ENCODE results near the gene RPTOR. TPM values are rescaled to one million over a fixed set of nuclear protein-coding genes. Genes with fewer than 3 reads are reported as not detected.

Gene RPTOR
- total and polyA plus RNA-seq, 10 of the 15 experiments (the other 5 are each of a cell fraction or from before 2014, with no cell fraction given): 0.18 to 32.1 (median 7.8) TPM

GRCh38 chr17:80519091-80519781 is 25.4 kb upstream of the RPTOR start:
- ChIA-PET POLR2A (no interaction called here), RAD21 (ENCODE audit: unreplicated experiment) (no interaction called here), CTCF (no interaction called here), SMC1A (ENCODE audit: uncharacterized antibody, unreplicated experiment) (no interaction called here)
- Histone ChIP-seq H3K9ac (ENCODE audit: control insufficient read depth, insufficient read depth, low read length) (no peak overlapping the region), H3K4me2 (ENCODE audit: control insufficient read depth, insufficient read depth) (no peak overlapping the region), H3K27ac (ENCODE audit: control insufficient read depth, insufficient read depth) (no peak overlapping the region), H3K27me3 (replicated peaks in 1 of 2; ENCODE audit: control insufficient read depth in 2 of 2, insufficient read depth in 2 of 2, low read length in 1 of 2) (peaks cover 0 to 6% of the 10 kb centered on the region in 2 experiments; a peak in 2 of 4 replicates), H4K20me1 (ENCODE audit: control insufficient read depth, insufficient read depth) (no peaks in the 10 kb centered on the region), H3K4me3 (no peak overlapping the region), H3K4me1 (ENCODE audit: control insufficient read depth, insufficient read depth, low read length) (no peaks in the 10 kb centered on the region), H3K36me3 (ENCODE audit: control insufficient read depth in 2 of 2, insufficient read depth in 2 of 2, low read length in 1 of 2) (no peaks in the 10 kb centered on the region), H2AFZ (ENCODE audit: control insufficient read depth, low read depth, low read length) (no peak overlapping the region), H3K79me2 (ENCODE audit: control insufficient read depth, insufficient read depth, low read length) (no peaks in the 10 kb centered on the region), H3K9me3 (replicated peaks; ENCODE audit: control insufficient read depth, insufficient read depth, low read length) (no peaks in the 10 kb centered on the region)
- TF ChIP-seq MTA3 (IDR thresholded peaks at IDR 0.05; ENCODE audit: borderline replicate concordance, low read length) (no peak), ZNF274 (IDR thresholded peaks at IDR 0.05; ENCODE audit: insufficient read depth, insufficient read length) (no peak), CBX3 (IDR thresholded peaks at IDR 0.05; ENCODE audit: borderline replicate concordance, low read depth) (no peak), ZNF207 (IDR thresholded peaks at IDR 0.05; ENCODE audit: borderline replicate concordance) (no peak), MEF2B (IDR thresholded peaks at IDR 0.05; ENCODE audit: partially characterized antibody, poor library complexity, severe bottlenecking) (no peak), FOXM1 (IDR thresholded peaks at IDR 0.05; ENCODE audit: low read depth, low read length) (no peak), ZBED1 (IDR thresholded peaks at IDR 0.05; ENCODE audit: borderline replicate concordance) (no peak)
- 38% methylated on average over 7 of the region's 7 CpGs for WGBS (ENCODE audit: insufficient coverage, insufficient replicate concordance, low lambda C conversion rate, missing lambda C conversion rate)
- in situ Hi-C loops (cut with MboI): no loop called here
- BruUV-seq (replicated peaks): no TSS peak
- DNase-seq (ENCODE audit: low read depth, low spot score) (no peak), ATAC-seq (no peak), FAIRE-seq (no peak)
- intact Hi-C loops (cut with micrococcal nuclease; ENCODE audit: unreplicated experiment): no loop called here

DNA sequence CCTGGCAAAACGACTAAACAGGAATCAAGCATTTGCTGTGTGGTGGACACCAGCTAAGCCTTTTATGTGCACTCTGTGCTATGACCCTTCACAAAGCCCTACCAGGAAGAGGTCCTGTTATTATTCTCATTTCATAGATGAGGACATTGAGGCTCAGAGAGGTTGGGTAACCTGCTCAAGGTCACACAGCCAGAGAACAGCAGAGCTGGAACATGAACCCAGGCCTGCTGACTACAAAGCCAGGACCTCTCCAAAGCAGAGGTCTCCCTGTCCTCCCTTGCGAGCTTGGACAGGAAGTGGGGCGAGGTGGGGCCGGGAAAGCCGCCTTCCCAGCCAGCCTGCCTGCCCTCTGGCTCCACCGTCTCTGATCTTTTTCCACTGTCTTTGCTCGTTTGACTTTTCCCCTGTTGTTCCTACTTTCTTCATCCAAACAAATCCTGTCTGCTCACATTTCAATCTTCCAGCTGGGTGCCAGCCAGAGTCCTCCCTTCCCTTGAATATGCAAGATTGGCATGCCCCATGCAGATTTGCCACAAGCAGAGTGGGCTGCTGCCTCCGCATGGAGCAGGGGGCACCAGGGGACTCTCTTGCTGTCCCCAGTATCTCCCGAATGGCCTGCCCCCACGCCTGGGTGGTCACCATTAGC is 23.7 kb upstream of the RPTOR start:
- 13% methylated on average over 10 of the region's 10 CpGs for WGBS (ENCODE audit: insufficient coverage, insufficient replicate concordance, low lambda C conversion rate, missing lambda C conversion rate)
- BruUV-seq (replicated peaks): no TSS peak
- no peak for TF ChIP-seq PRDM15 (CRISPR knock-in tag; IDR thresholded peaks at IDR 0.05)
- TF ChIP-seq, protein P1, sequence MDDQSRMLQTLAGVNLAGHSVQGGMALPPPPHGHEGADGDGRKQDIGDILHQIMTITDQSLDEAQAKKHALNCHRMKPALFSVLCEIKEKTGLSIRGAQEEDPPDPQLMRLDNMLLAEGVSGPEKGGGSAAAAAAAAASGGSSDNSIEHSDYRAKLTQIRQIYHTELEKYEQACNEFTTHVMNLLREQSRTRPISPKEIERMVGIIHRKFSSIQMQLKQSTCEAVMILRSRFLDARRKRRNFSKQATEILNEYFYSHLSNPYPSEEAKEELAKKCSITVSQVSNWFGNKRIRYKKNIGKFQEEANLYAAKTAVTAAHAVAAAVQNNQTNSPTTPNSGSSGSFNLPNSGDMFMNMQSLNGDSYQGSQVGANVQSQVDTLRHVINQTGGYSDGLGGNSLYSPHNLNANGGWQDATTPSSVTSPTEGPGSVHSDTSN (IDR thresholded peaks at IDR 0.05; ENCODE audit: insufficient replicate concordance, low read depth, low read length): no peak

More for the DNA sequence above, 23.7 kb upstream of the RPTOR start:
- Histone ChIP-seq H2AFZ (ENCODE audit: control insufficient read depth, low read depth, low read length) (no peak overlapping the region), H3K4me1 (ENCODE audit: control insufficient read depth, insufficient read depth, low read length) (no peaks in the 10 kb centered on the region), H3K4me3 (no peak overlapping the region), H3K27ac (ENCODE audit: control insufficient read depth, insufficient read depth) (no peak overlapping the region), H3K27me3 (replicated peaks in 1 of 2; ENCODE audit: control insufficient read depth in 2 of 2, insufficient read depth in 2 of 2, low read length in 1 of 2) (peaks cover 0 to 6% of the 10 kb centered on the region in 2 experiments; a peak in 2 of 4 replicates), H3K9ac (ENCODE audit: control insufficient read depth, insufficient read depth, low read length) (no peak overlapping the region), H3K36me3 (ENCODE audit: control insufficient read depth in 2 of 2, insufficient read depth in 2 of 2, low read length in 1 of 2) (no peaks in the 10 kb centered on the region), H3K4me2 (ENCODE audit: control insufficient read depth, insufficient read depth) (no peak overlapping the region), H3K9me3 (replicated peaks; ENCODE audit: control insufficient read depth, insufficient read depth, low read length) (no peaks in the 10 kb centered on the region), H3K79me2 (ENCODE audit: control insufficient read depth, insufficient read depth, low read length) (no peaks in the 10 kb centered on the region), H4K20me1 (ENCODE audit: control insufficient read depth, insufficient read depth) (no peaks in the 10 kb centered on the region)
- RAD21 ChIA-PET (ENCODE audit: unreplicated experiment): no interaction called here
- ATAC-seq (no peak), DNase-seq (ENCODE audit: low read depth, low spot score) (no peak), FAIRE-seq (no peak)
- intact Hi-C loops (cut with micrococcal nuclease; ENCODE audit: unreplicated experiment): no loop called here
- CTCF ChIA-PET: no interaction called here
- SMC1A ChIA-PET (ENCODE audit: uncharacterized antibody, unreplicated experiment): no interaction called here
- POLR2A ChIA-PET: no interaction called here
- in situ Hi-C loops (cut with MboI): no loop called here
